GM19351 (cell line): ENCODE results near the gene TMEM97.

Source experiments
- ATAC-seq: cut with Tn5 transposase; IDR thresholded peaks from one replicate; pipeline ENCODE4 v1.9.1; 2021; ENCODE audit warnings: mild to moderate bottlenecking, moderate library complexity; ENCODE audit not compliant: unreplicated experiment

Gene TMEM97

DNA sequence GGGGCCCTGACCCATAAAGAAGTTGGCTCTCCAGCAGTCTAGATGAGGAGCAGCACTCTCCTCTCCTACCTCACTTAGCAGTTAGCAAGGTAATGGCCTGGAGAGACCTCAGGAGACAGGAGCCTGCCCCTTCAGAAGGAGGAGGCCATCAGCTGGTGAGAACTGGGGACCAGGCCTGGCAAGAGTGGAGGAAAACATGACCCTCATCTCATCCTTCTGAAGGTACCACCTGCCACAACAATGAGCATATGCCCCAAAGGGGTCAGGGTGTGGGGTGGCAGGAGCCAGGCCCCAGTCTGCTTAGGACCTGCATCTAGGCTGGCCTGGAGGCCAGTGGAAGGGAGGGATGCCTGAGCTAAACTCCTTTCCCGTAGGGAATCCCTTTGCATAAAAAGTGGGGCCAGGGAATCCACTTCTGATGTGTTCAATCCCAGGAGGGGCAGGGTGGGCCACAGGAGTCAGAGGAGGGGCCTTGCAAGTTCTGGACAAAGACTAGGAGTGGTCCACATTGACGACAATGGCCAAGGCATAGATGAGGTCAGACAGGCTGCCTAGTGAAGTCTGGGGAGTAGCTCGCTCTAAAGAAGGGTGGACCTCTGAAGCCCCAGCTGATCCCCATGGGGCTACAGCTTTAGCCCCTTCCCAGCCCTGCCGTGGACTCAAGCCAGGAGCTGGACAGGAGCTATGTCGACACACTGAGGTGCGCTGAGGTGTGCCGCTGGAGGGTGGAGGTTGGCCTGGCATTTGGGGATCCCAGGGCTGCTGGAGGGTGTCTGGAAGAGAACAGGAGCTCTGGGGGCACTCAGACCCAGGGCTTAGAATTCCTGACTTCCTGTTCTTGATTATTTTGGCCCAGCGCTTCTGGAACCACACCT lies 45.0 kb downstream of the TMEM97 start:
- ATAC-seq: no peak

GRCh38 chr17:28364665-28365363 lies 45.8 kb downstream of the TMEM97 start, which contains the start of gene SEBOX:
Gene SEBOX, minus strand, starts transcription at chr17:28365199. Its CDS starts 48 bp downstream, at chr17:28365151.
- ATAC-seq: no peak

DNA sequence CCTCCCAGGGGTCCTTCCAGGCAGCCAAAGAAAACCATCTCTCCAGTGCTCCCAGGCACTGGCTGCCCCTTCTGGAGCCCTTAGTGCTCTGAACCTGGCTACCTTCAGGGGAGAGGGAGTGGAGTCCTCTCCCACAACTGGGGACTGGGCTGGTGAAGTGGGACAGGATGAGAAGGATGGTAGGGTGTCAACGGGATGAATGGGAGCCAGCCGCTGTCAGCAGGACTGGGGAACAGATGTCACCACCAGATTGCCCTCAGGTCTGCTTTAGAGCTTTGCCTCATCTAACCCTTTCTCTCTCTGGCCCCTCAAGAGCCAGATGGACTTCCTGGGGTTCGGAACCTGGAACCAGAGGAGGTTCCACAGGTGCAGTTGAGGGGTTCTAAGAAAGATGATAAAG lies 46.5 kb downstream of the TMEM97 start:
- no peak for ATAC-seq

GRCh38 chr17:28366605-28367004 lies 47.6 kb downstream of the TMEM97 start:
- no peak for ATAC-seq

DNA sequence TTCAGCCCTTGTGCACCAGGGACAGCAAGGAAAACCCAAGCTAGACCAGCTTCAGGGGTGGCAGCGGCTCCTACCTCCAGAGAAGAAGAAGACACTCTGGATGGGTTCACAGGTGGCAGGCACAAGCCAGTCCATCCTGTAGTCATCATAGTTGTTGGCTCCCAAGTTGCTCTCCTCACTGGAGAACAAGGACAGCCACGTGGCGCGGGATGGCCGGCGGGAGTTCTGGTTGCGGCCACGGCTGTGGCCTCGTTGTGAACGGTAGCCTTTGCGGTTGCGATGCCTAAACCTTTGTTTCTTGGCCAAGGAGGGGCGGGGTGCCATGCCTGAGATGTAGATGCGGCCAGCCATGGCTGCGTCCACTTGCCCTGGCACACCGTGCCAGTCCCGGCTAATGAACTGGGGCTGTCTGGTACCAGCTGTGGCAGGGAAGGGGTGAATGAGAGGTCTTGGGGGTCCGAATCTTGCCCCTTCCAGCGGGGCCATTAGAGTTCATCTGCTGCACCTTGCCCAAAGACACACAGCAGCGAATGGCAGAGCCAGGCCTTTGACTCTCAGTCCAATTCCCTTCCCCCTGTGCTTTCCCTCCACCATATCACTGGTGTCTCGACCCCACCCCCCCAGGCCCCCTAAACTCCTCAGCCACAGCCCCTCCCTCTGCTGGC lies 48.8 kb downstream of the TMEM97 start:
- ATAC-seq: no peak

DNA sequence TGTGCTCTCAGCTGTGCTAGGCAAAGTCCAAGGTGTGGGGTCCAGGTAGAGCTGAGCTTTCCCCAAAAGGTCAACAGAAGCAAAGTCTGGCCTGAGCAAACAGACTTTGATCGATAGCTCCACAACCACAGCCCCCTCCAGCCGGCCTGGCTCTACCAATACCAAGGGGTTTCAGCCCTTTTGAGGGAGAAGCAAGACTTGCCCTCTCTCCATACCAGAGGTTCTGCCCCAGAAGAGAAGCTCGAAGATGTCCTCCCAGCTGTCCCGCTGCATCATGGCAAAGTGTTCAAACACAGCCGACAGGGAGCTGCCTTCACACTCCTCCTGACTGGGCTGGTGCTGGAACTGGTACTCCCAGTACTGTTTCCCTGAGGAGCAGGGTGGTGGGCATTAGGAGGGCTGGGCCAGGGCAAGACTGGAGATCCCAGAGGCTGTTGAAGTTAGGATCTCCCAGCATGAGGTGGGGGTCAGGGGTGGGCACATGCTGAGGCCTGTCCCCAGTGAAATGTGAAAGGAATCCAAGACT lies 49.4 kb downstream of the TMEM97 start:
- ATAC-seq: no peak

DNA sequence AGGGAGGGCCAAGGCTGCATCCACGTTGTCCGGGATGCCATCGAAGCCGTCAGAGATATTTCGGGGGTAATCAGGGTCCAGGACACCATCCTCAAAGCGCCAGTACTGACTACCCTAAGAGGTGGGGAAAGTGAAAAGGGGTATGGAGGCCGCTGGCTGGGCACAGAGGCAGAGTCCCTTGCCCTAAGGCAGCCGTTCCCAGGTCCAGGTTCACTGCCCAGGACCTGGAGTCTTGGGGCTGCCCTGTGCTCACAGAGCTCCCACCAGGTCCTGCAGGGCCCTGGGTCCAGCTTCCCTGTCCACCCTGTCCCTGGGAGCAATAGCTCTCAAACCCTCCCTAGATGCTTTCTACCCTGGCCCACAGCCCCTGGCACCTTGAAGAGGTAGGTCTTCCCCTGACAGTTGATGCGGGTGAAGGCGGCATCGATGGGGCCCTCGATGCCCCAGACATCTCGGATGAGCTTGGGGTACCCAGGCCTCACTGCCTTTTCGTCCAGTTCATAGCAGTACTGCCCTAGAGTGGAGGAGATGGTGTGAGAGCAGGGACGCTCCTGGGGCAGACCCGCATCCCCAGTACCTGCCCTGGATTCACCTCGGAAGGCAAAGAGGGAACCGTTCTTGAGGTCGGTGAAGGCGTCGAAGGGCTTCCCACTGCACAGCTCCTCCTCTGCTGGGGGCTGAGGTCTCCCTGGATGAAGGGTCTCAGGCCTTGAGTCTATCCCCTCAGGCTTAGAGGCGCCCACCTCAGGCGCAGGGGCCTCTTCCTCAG lies 50.1 kb downstream of the TMEM97 start:
- no peak for ATAC-seq

DNA sequence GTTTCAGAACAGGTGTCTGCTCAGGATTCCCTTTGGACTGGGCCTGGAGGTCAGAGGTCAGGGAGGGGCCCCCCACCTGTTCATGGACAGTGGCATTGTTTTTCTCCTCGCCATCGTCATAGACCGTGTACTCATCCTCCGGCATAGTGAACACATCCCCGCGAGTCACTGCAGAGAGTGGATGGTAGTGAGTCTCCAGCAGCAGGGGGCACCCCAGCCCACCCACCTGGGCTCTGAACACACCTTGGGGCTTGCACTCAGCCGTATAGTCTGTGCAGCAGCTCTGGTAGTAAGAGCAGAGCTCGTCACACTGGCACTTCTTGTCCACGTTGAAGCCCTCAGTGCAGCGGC lies 50.7 kb downstream of the TMEM97 start:
- no peak for ATAC-seq

GRCh38 chr17:28370035-28370743 lies 51.2 kb downstream of the TMEM97 start, which contains the start of gene VTN:
Gene VTN, minus strand, starts transcription at chr17:28370307. Its CDS starts 104 bp downstream, at chr17:28370203.
- no peak for ATAC-seq

DNA sequence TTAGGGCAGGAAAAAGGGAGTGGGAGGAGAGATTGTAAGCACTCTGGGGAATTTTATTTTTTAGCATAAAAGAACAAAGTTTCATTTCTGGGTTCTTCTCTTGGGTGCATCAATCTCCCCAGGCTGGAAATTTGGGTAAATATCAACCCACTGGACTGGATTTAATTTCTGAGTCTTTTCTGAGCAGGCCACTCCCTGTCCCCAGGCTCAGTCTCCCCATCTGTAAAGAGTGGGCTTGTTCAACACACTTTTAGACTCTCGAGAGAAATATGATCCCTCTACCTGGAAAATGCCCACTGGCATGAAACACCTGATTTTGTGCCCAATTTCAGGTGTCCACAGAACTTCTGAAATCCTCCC lies 51.7 kb downstream of the TMEM97 start:
- no peak for ATAC-seq

DNA sequence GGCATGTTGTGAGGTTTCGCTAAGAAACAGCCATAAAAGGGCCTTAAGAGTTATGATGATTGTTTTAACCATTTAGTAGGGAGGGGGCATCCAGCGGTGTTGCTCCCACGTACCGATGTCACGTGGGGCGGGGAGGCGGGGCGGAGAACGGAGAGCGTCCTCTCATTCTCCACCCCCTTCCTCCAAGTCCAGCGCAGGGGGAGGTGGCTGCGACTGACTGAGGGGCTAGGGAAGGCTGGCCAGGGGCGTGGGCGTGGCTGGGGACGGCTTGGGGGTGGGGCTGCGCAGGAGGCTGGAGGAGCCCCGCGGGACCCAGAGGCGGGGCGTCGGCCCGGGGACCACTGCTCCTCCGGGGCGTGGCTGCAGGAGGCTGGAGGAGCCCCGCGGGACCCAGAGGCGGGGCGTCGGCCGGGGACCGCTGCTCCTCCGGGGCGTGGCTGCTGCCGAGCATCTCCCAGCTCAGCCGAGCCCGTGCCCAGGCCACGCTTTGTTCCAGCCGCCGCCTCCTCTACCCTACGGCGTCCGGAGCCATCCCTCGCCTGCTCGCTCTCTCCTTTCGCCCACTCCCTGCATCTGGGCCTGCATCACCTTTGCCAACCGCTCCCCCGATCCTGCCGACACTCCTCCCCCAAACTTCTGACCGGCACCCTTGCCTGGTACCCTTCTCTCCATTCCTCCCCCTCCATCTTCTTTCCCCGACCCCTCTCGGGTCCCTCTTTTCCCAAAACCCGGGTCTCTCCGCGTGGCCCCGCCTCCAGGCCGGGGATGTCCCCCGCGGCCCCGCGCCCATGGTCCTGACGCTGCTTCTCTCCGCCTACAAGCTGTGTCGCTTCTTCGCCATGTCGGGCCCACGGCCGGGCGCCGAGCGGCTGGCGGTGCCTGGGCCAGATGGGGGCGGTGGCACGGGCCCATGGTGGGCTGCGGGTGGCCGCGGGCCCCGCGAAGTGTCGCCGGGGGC lies 52.5 kb downstream of the TMEM97 start, which contains the start of gene SARM1:
Gene SARM1, plus strand, starts transcription at position 450 of the 958 bp plus-strand sequence. Its CDS starts 339 bp downstream, at position 789.
- ATAC-seq: peak; percentile 81

DNA sequence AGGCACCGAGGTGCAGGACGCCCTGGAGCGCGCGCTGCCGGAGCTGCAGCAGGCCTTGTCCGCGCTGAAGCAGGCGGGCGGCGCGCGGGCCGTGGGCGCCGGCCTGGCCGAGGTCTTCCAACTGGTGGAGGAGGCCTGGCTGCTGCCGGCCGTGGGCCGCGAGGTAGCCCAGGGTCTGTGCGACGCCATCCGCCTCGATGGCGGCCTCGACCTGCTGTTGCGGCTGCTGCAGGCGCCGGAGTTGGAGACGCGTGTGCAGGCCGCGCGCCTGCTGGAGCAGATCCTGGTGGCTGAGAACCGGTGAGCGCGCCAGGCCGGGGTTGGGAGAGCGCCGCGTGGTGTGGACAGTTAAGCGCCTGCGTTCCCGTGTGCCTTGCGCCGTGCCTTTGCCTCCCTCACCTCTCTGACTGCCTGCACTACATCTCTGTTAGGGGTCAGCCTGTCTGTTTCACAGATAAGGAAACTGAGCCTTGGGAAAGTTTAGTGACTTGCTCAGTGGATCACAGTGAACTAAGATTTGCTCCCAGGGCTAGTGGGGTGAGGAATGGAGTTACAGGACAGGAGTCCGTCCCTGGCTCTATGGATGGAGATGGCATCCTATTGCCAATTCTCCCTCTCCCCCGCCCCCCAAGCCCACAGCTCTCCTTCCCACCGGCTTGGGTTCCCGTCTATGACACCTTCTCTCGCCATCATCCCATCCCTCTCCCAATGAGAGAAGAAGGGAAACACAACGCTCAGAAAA lies 53.4 kb downstream of the TMEM97 start:
- peak; percentile 9 for ATAC-seq

GRCh38 chr17:28372945-28373274 lies 53.9 kb downstream of the TMEM97 start:
- ATAC-seq: no peak
